Loucy (cell line): Measurements from ENCODE around the gene MIF4GD.

ENCODE experiments used
- CTCF ChIP-seq: fragments of 200-600 bp; sonication (generic); conservative IDR thresholded peaks from 2 replicates; pipeline ENCODE4 v1.5.1; 2014; ENCODE audit warnings: mild to moderate bottlenecking, antibody characterized with exemption, low read length
- EZH2phosphoT487 ChIP-seq: fragments of 200-600 bp; IDR thresholded peaks from 2 replicates; pipeline ENCODE4 v1.6.1; 2018; ENCODE audit warnings: antibody characterized with exemption, mild to moderate bottlenecking, moderate library complexity, borderline replicate concordance

- 0 out of 2 replicates have a peak, but pooled peaks have one; percentile 15 for TF ChIP-seq CTCF
- no peak for TF ChIP-seq EZH2phosphoT487
Measured at GRCh38 chr17:75271955-75272847, 1.2 kb upstream of the MIF4GD start.
